ENCODE data around the gene SUN3.

The SUN3 gene

GRCh38 chr7:48033922-48034321 lies 5.0 kb upstream of the SUN3 start:
- Histone ChIP-seq H3K27me3 (ENCODE audit: control insufficient read depth, insufficient read depth, low read length) (peaks cover 14% of the 10 kb centered on the region), H3K4me1 (ENCODE audit: control insufficient read depth, insufficient read depth, low read length) (peaks cover 3% of the 10 kb centered on the region), H3K27ac (ENCODE audit: low read length) (no peak overlapping the region), H3K36me3 (ENCODE audit: control insufficient read depth, insufficient read depth, low read length) (no peaks in the 10 kb centered on the region), H3K4me3 (ENCODE audit: low read length) (no peak overlapping the region), H3K9me3 (ENCODE audit: control insufficient read depth, insufficient read depth, low read length) (no peaks in the 10 kb centered on the region)
- no peak for DNase-seq (ENCODE audit: low read depth, low spot score)
- no CpG with 5 or more reads among the region's 5 CpGs for WGBS (ENCODE audit: insufficient coverage, insufficient read length)

- DNase-seq (ENCODE audit: low read depth, low spot score), result no peak
- no peak overlapping the region for H3K4me3 ChIP-seq (ENCODE audit: low read length)
- no peak overlapping the region for H3K27ac ChIP-seq (ENCODE audit: low read length)
- peaks cover 4% of the 10 kb centered on the region for H3K27me3 ChIP-seq (ENCODE audit: control insufficient read depth, insufficient read depth, low read length)
- H3K9me3 ChIP-seq (ENCODE audit: control insufficient read depth, insufficient read depth, low read length), result no peaks in the 10 kb centered on the region
- no CpG with 5 or more reads among the region's 2 CpGs for WGBS (ENCODE audit: insufficient coverage, insufficient read length)
- H3K4me1 ChIP-seq (ENCODE audit: control insufficient read depth, insufficient read depth, low read length), result peaks cover 3% of the 10 kb centered on the region
- no peaks in the 10 kb centered on the region for H3K36me3 ChIP-seq (ENCODE audit: control insufficient read depth, insufficient read depth, low read length)
These were observed 2.2 kb upstream of the SUN3 start for GRCh38 chr7:48031111-48031510.

GRCh38 chr7:48025624-48026023 lies 3.3 kb downstream of the SUN3 start:
- Histone ChIP-seq H3K4me1 (ENCODE audit: control insufficient read depth, insufficient read depth, low read length) (no peaks in the 10 kb centered on the region), H3K27ac (ENCODE audit: low read length) (no peak overlapping the region), H3K27me3 (ENCODE audit: control insufficient read depth, insufficient read depth, low read length) (no peaks in the 10 kb centered on the region), H3K4me3 (ENCODE audit: low read length) (no peak overlapping the region), H3K9me3 (ENCODE audit: control insufficient read depth, insufficient read depth, low read length) (no peaks in the 10 kb centered on the region), H3K36me3 (ENCODE audit: control insufficient read depth, insufficient read depth, low read length) (no peaks in the 10 kb centered on the region)
- no peak for DNase-seq (ENCODE audit: low read depth, low spot score)
- 100% methylated on average over 1 of the region's 5 CpGs for WGBS (ENCODE audit: insufficient coverage, insufficient read length)

- Histone ChIP-seq H3K27me3 (ENCODE audit: control insufficient read depth, insufficient read depth, low read length) (no peaks in the 10 kb centered on the region), H3K36me3 (ENCODE audit: control insufficient read depth, insufficient read depth, low read length) (no peaks in the 10 kb centered on the region), H3K4me1 (ENCODE audit: control insufficient read depth, insufficient read depth, low read length) (no peaks in the 10 kb centered on the region), H3K27ac (ENCODE audit: low read length) (no peak overlapping the region), H3K4me3 (ENCODE audit: low read length) (no peak overlapping the region), H3K9me3 (ENCODE audit: control insufficient read depth, insufficient read depth, low read length) (no peaks in the 10 kb centered on the region)
- no CpG with 5 or more reads among the region's 4 CpGs for WGBS (ENCODE audit: insufficient coverage, insufficient read length)
- DNase-seq (ENCODE audit: low read depth, low spot score), result no peak
These were observed 11.2 kb downstream of the SUN3 start for GRCh38 chr7:48017674-48018073.

- no peak overlapping the region for H3K4me3 ChIP-seq (ENCODE audit: low read length)
- no peak overlapping the region for H3K27ac ChIP-seq (ENCODE audit: low read length)
- no peak for DNase-seq (ENCODE audit: low read depth, low spot score)
- no peaks in the 10 kb centered on the region for H3K4me1 ChIP-seq (ENCODE audit: control insufficient read depth, insufficient read depth, low read length)
- H3K27me3 ChIP-seq (ENCODE audit: control insufficient read depth, insufficient read depth, low read length), result no peaks in the 10 kb centered on the region
- no peaks in the 10 kb centered on the region for H3K9me3 ChIP-seq (ENCODE audit: control insufficient read depth, insufficient read depth, low read length)
- no peaks in the 10 kb centered on the region for H3K36me3 ChIP-seq (ENCODE audit: control insufficient read depth, insufficient read depth, low read length)
These were observed 12.3 kb downstream of the SUN3 start for GRCh38 chr7:48016641-48017040.

- no peak overlapping the region for H3K4me3 ChIP-seq (ENCODE audit: low read length)
- H3K4me1 ChIP-seq (ENCODE audit: control insufficient read depth, insufficient read depth, low read length), result no peaks in the 10 kb centered on the region
- H3K9me3 ChIP-seq (ENCODE audit: control insufficient read depth, insufficient read depth, low read length), result no peaks in the 10 kb centered on the region
- H3K36me3 ChIP-seq (ENCODE audit: control insufficient read depth, insufficient read depth, low read length), result no peaks in the 10 kb centered on the region
- DNase-seq (ENCODE audit: low read depth, low spot score), result no peak
- H3K27me3 ChIP-seq (ENCODE audit: control insufficient read depth, insufficient read depth, low read length), result no peaks in the 10 kb centered on the region
- no peak overlapping the region for H3K27ac ChIP-seq (ENCODE audit: low read length)
- WGBS (ENCODE audit: insufficient coverage, insufficient read length), result no CpG with 5 or more reads among the region's 3 CpGs
These were observed 17.0 kb downstream of the SUN3 start for GRCh38 chr7:48011951-48012350.

GRCh38 chr7:48011323-48011722 lies 17.6 kb downstream of the SUN3 start:
- Histone ChIP-seq H3K27ac (ENCODE audit: low read length) (no peak overlapping the region), H3K27me3 (ENCODE audit: control insufficient read depth, insufficient read depth, low read length) (no peaks in the 10 kb centered on the region), H3K4me1 (ENCODE audit: control insufficient read depth, insufficient read depth, low read length) (no peaks in the 10 kb centered on the region), H3K9me3 (ENCODE audit: control insufficient read depth, insufficient read depth, low read length) (no peaks in the 10 kb centered on the region), H3K4me3 (ENCODE audit: low read length) (no peak overlapping the region), H3K36me3 (ENCODE audit: control insufficient read depth, insufficient read depth, low read length) (no peaks in the 10 kb centered on the region)
- DNase-seq (ENCODE audit: low read depth, low spot score), result no peak
- WGBS (ENCODE audit: insufficient coverage, insufficient read length), result no CpG with 5 or more reads among the region's 2 CpGs

GRCh38 chr7:48009954-48010353 lies 19.0 kb downstream of the SUN3 start:
- no peaks in the 10 kb centered on the region for H3K4me1 ChIP-seq (ENCODE audit: control insufficient read depth, insufficient read depth, low read length)
- DNase-seq (ENCODE audit: low read depth, low spot score), result no peak
- no peaks in the 10 kb centered on the region for H3K36me3 ChIP-seq (ENCODE audit: control insufficient read depth, insufficient read depth, low read length)
- H3K9me3 ChIP-seq (ENCODE audit: control insufficient read depth, insufficient read depth, low read length), result no peaks in the 10 kb centered on the region
- H3K27ac ChIP-seq (ENCODE audit: low read length), result no peak overlapping the region
- no peak overlapping the region for H3K4me3 ChIP-seq (ENCODE audit: low read length)
- H3K27me3 ChIP-seq (ENCODE audit: control insufficient read depth, insufficient read depth, low read length), result no peaks in the 10 kb centered on the region
- no CpG with 5 or more reads among the region's 4 CpGs for WGBS (ENCODE audit: insufficient coverage, insufficient read length)

GRCh38 chr7:48009257-48009656 lies 19.6 kb downstream of the SUN3 start:
- no peaks in the 10 kb centered on the region for H3K27me3 ChIP-seq (ENCODE audit: control insufficient read depth, insufficient read depth, low read length)
- no peak for DNase-seq (ENCODE audit: low read depth, low spot score)
- no CpG with 5 or more reads among the region's 4 CpGs for WGBS (ENCODE audit: insufficient coverage, insufficient read length)
- no peak overlapping the region for H3K27ac ChIP-seq (ENCODE audit: low read length)
- no peaks in the 10 kb centered on the region for H3K9me3 ChIP-seq (ENCODE audit: control insufficient read depth, insufficient read depth, low read length)
- H3K4me3 ChIP-seq (ENCODE audit: low read length), result no peak overlapping the region
- H3K4me1 ChIP-seq (ENCODE audit: control insufficient read depth, insufficient read depth, low read length), result no peaks in the 10 kb centered on the region
- no peaks in the 10 kb centered on the region for H3K36me3 ChIP-seq (ENCODE audit: control insufficient read depth, insufficient read depth, low read length)

GRCh38 chr7:48006866-48007265 lies 22.0 kb downstream of the SUN3 start:
- Histone ChIP-seq H3K27me3 (ENCODE audit: control insufficient read depth, insufficient read depth, low read length) (no peaks in the 10 kb centered on the region), H3K4me3 (ENCODE audit: low read length) (no peak overlapping the region), H3K9me3 (ENCODE audit: control insufficient read depth, insufficient read depth, low read length) (no peaks in the 10 kb centered on the region), H3K36me3 (ENCODE audit: control insufficient read depth, insufficient read depth, low read length) (no peaks in the 10 kb centered on the region), H3K27ac (ENCODE audit: low read length) (no peak overlapping the region), H3K4me1 (ENCODE audit: control insufficient read depth, insufficient read depth, low read length) (no peaks in the 10 kb centered on the region)
- DNase-seq (ENCODE audit: low read depth, low spot score), result no peak
- WGBS (ENCODE audit: insufficient coverage, insufficient read length), result no CpG with 5 or more reads among the region's 6 CpGs

GRCh38 chr7:48004638-48005037 lies 24.3 kb downstream of the SUN3 start:
- DNase-seq (ENCODE audit: low read depth, low spot score), result no peak
- Histone ChIP-seq H3K27ac (ENCODE audit: low read length) (no peak overlapping the region), H3K4me3 (ENCODE audit: low read length) (no peak overlapping the region), H3K36me3 (ENCODE audit: control insufficient read depth, insufficient read depth, low read length) (no peaks in the 10 kb centered on the region), H3K9me3 (ENCODE audit: control insufficient read depth, insufficient read depth, low read length) (no peaks in the 10 kb centered on the region), H3K4me1 (ENCODE audit: control insufficient read depth, insufficient read depth, low read length) (no peaks in the 10 kb centered on the region), H3K27me3 (ENCODE audit: control insufficient read depth, insufficient read depth, low read length) (no peaks in the 10 kb centered on the region)
- no CpG with 5 or more reads among the region's 5 CpGs for WGBS (ENCODE audit: insufficient coverage, insufficient read length)

All from iPS DF 6.9 (cell line).